ENCODE data around the gene ARHGEF4. TPM values are rescaled to one million over a fixed set of nuclear protein-coding genes. Genes with fewer than 3 reads are reported as not detected.

The ARHGEF4 gene
- total RNA-seq, 2 donors from 2014 or later, result 0.20 to 0.80 TPM

GRCh38 chr2:130813722-130814121 is 23.0 kb upstream of the ARHGEF4 start:
- Mint-ChIP-seq H3K27ac (no peak overlapping the region), H3K36me3 (no peaks in the 10 kb centered on the region), H3K9me3 (no peaks in the 10 kb centered on the region)
- ATAC-seq, result no peak
- DNase-seq (ENCODE audit: low spot score in 2 of 2), result no peak

- ATAC-seq (no peak), DNase-seq (ENCODE audit: low spot score in 2 of 2) (no peak)
- H3K36me3 Mint-ChIP-seq, result no peaks in the 10 kb centered on the region
- H3K9me3 Mint-ChIP-seq, result no peaks in the 10 kb centered on the region
- H3K27ac Mint-ChIP-seq, result peak overlapping the region in 1 of 2 donors; percentile 29
These were observed 21.6 kb upstream of the ARHGEF4 start for GRCh38 chr2:130814931-130815680.

GRCh38 chr2:130818809-130819208 is 17.9 kb upstream of the ARHGEF4 start:
- ATAC-seq (peak in 1 of 2 donors; percentile 33), DNase-seq (ENCODE audit: low spot score in 2 of 2) (no peak)
- Mint-ChIP-seq H3K27ac (no peak overlapping the region), H3K36me3 (no peaks in the 10 kb centered on the region), H3K9me3 (no peaks in the 10 kb centered on the region)

- no peak for ATAC-seq
- no peaks in the 10 kb centered on the region for H3K36me3 Mint-ChIP-seq
- no peak overlapping the region for H3K27ac Mint-ChIP-seq
- no peak for DNase-seq (ENCODE audit: low spot score in 2 of 2)
- H3K9me3 Mint-ChIP-seq, result no peaks in the 10 kb centered on the region
These were observed 17.5 kb upstream of the ARHGEF4 start for GRCh38 chr2:130819226-130819607.

GRCh38 chr2:130819608-130820278 is 17.0 kb upstream of the ARHGEF4 start:
- Mint-ChIP-seq H3K9me3 (no peaks in the 10 kb centered on the region), H3K27ac (no peak overlapping the region), H3K36me3 (no peaks in the 10 kb centered on the region)
- DNase-seq (ENCODE audit: low spot score in 2 of 2) (no peak), ATAC-seq (no peak)

- Mint-ChIP-seq H3K27ac (no peak overlapping the region), H3K36me3 (no peaks in the 10 kb centered on the region), H3K9me3 (no peaks in the 10 kb centered on the region)
- ATAC-seq, result no peak
- no peak for DNase-seq (ENCODE audit: low spot score in 2 of 2)
These were observed 16.3 kb upstream of the ARHGEF4 start for GRCh38 chr2:130820279-130820861.

- no peaks in the 10 kb centered on the region for H3K36me3 Mint-ChIP-seq
- H3K27ac Mint-ChIP-seq, result no peak overlapping the region
- DNase-seq (ENCODE audit: low spot score in 2 of 2), result no peak
- ATAC-seq, result no peak
- H3K9me3 Mint-ChIP-seq, result no peaks in the 10 kb centered on the region
These were observed 14.8 kb upstream of the ARHGEF4 start for GRCh38 chr2:130821867-130822266.

GRCh38 chr2:130822766-130823165 is 13.9 kb upstream of the ARHGEF4 start:
- no peak for ATAC-seq
- Mint-ChIP-seq H3K36me3 (no peaks in the 10 kb centered on the region), H3K27ac (no peak overlapping the region), H3K9me3 (no peaks in the 10 kb centered on the region)
- DNase-seq (ENCODE audit: low spot score in 2 of 2), result no peak

- ATAC-seq, result no peak
- no peak for DNase-seq (ENCODE audit: low spot score in 2 of 2)
- H3K36me3 Mint-ChIP-seq, result no peaks in the 10 kb centered on the region
- peak overlapping the region in 1 of 2 donors; percentile 95 for H3K27ac Mint-ChIP-seq
- no peaks in the 10 kb centered on the region for H3K9me3 Mint-ChIP-seq
These were observed 13.4 kb upstream of the ARHGEF4 start for GRCh38 chr2:130823171-130823885.

- peak in 1 of 2 donors; percentile 28 for DNase-seq (ENCODE audit: low spot score in 2 of 2)
- peak; percentile 1 to 18 for ATAC-seq
- Mint-ChIP-seq H3K36me3 (no peaks in the 10 kb centered on the region), H3K9me3 (no peaks in the 10 kb centered on the region), H3K27ac (peak overlapping the region; percentile 92 to 95)
These were observed 12.7 kb upstream of the ARHGEF4 start for GRCh38 chr2:130823886-130824491.

GRCh38 chr2:130824492-130825061 is 12.1 kb upstream of the ARHGEF4 start:
- H3K36me3 Mint-ChIP-seq, result no peaks in the 10 kb centered on the region
- ATAC-seq (peak; percentile 94 to 97), DNase-seq (ENCODE audit: low spot score in 2 of 2) (peak; percentile 64 to 77)
- peak overlapping the region; percentile 92 to 95 for H3K27ac Mint-ChIP-seq
- H3K9me3 Mint-ChIP-seq, result no peaks in the 10 kb centered on the region

GRCh38 chr2:130825231-130825965 is 11.3 kb upstream of the ARHGEF4 start:
- Mint-ChIP-seq H3K9me3 (no peaks in the 10 kb centered on the region), H3K36me3 (no peaks in the 10 kb centered on the region), H3K27ac (peak overlapping the region in 1 of 2 donors; percentile 95)
- no peak for DNase-seq (ENCODE audit: low spot score in 2 of 2)
- ATAC-seq, result no peak

GRCh38 chr2:130825966-130826253 is 10.8 kb upstream of the ARHGEF4 start:
- Mint-ChIP-seq H3K9me3 (no peaks in the 10 kb centered on the region), H3K27ac (no peak overlapping the region), H3K36me3 (no peaks in the 10 kb centered on the region)
- no peak for DNase-seq (ENCODE audit: low spot score in 2 of 2)
- ATAC-seq, result no peak

GRCh38 chr2:130826419-130826818 is 10.3 kb upstream of the ARHGEF4 start:
- DNase-seq (ENCODE audit: low spot score in 2 of 2) (no peak), ATAC-seq (no peak)
- no peaks in the 10 kb centered on the region for H3K36me3 Mint-ChIP-seq
- no peak overlapping the region for H3K27ac Mint-ChIP-seq
- H3K9me3 Mint-ChIP-seq, result no peaks in the 10 kb centered on the region

- Mint-ChIP-seq H3K27ac (peak overlapping the region in 1 of 2 donors; percentile 44), H3K9me3 (no peaks in the 10 kb centered on the region), H3K36me3 (no peaks in the 10 kb centered on the region)
- DNase-seq (ENCODE audit: low spot score in 2 of 2) (no peak), ATAC-seq (no peak)
These were observed 9.8 kb upstream of the ARHGEF4 start for GRCh38 chr2:130826821-130827501.

Data from activated naive CD4-positive, alpha-beta T cell treated with anti-CD3 and anti-CD28 coated beads, Interleukin-2, amount 50 U/mL, for 72 hours (primary cell).